GM21515 (cell line): ENCODE results near the gene OGFOD3.
"Not testable (repeated sequence)": the region's sequence is repeated elsewhere in the genome, so short reads cannot be mapped to it uniquely, and the experiment has no call there.

ENCODE experiments used
- ATAC-seq: cut with Tn5 transposase; IDR thresholded peaks from one replicate; pipeline ENCODE4 v1.9.1; 2021; ENCODE audit not compliant: unreplicated experiment

The OGFOD3 gene

GRCh38 chr17:82434216-82434565 is 15.8 kb upstream of the OGFOD3 start:
- ATAC-seq, result no peak

GRCh38 chr17:82433560-82434215 is 15.3 kb upstream of the OGFOD3 start:
- no peak for ATAC-seq

GRCh38 chr17:82432017-82432416 is 13.6 kb upstream of the OGFOD3 start:
- ATAC-seq, result no peak

- no peak for ATAC-seq
Measured at GRCh38 chr17:82429824-82430223, 11.4 kb upstream of the OGFOD3 start.

- no peak for ATAC-seq
Measured at GRCh38 chr17:82428546-82428945, 10.2 kb upstream of the OGFOD3 start.

- no peak for ATAC-seq
Measured at GRCh38 chr17:82424863-82425159, 6.4 kb upstream of the OGFOD3 start.

- no peak for ATAC-seq
Measured at GRCh38 chr17:82424001-82424862, 5.8 kb upstream of the OGFOD3 start.

- no peak for ATAC-seq
Measured at GRCh38 chr17:82419540-82419939, 1.2 kb upstream of the OGFOD3 start.

- no peak for ATAC-seq
Measured at GRCh38 chr17:82416771-82417170, 1.6 kb downstream of the OGFOD3 start.

- ATAC-seq, result no peak
Measured at GRCh38 chr17:82416264-82416663, 2.1 kb downstream of the OGFOD3 start.

GRCh38 chr17:82415786-82416185 is 2.6 kb downstream of the OGFOD3 start:
- no peak for ATAC-seq

- ATAC-seq, result no peak
Measured at GRCh38 chr17:82415336-82415735, 3.0 kb downstream of the OGFOD3 start.

GRCh38 chr17:82414548-82415281 is 3.7 kb downstream of the OGFOD3 start:
- ATAC-seq, result no peak

GRCh38 chr17:82412535-82413520 is 5.6 kb downstream of the OGFOD3 start:
- ATAC-seq, result no peak

- ATAC-seq, result not testable (repeated sequence)
Measured at GRCh38 chr17:82412081-82412480, 6.3 kb downstream of the OGFOD3 start.

- ATAC-seq, result no peak
Measured at GRCh38 chr17:82411396-82412053, 6.9 kb downstream of the OGFOD3 start.

- no peak for ATAC-seq
Measured at GRCh38 chr17:82410014-82410716, 8.2 kb downstream of the OGFOD3 start.

- ATAC-seq, result no peak
Measured at GRCh38 chr17:82408938-82409318, 9.5 kb downstream of the OGFOD3 start.

GRCh38 chr17:82408288-82408937 is 10.0 kb downstream of the OGFOD3 start:
- no peak for ATAC-seq
